ENCODE measurements around the gene MEGF6.

Gene MEGF6

DNA sequence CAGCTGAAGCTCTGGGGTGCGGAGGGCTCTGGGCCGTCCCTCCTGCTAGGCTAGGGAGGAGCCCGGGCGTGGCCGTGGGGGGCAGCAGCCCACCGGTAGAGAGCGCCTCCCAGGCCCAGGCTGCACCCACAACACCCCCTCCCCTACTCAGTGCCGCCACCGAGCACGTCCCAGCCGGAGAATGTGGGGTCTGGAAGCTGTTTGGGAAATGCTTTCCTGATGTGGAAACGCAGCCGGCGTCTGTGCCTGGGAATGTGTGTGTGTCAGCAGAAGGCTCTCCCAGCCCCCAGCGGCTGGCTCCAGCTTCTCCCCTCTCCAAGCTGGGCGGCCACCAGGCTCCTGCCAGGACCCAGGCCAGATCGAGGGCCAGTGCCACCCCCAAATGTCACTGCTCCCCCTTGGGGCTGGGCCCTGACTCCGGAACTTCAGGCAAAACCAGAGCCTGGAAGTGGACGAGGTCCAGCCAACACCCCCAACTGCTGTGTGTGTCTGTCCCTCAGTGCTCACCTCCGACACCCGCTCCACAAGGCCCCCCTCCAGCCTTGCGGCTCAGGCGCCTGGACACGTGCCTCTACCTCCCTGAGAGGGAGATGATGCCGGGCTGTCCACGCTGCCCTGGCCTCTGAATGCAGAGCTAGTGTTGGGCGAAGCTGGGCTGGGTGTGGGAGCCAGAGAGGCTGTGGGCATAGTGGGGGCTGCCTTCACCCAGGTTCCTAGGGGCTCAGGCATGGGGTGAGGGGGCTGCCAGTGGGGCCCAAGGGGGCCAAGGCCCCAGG, 74.7 kb downstream of the MEGF6 start:
- no peak for DNase-seq (ENCODE audit: low read depth)

DNA sequence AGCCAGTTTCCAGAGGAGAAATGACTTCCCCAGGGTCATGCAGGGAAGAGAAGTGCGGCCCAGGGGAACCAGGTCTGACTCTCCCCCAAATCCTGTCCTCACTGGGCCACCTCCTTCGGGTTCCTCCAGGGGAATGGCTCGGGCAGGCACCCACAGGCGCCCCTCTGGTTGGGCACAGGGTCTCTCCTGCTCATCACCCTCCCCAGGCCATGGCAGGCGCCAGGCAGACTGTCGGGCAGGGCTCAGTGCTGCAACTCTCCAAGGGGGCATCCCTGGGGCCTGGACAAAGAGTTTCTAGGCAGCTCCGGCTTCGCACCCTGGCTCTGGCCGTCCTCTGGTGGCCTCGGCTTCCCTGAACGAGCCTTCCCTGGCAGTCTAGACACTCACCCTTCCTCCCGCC, 75.6 kb downstream of the MEGF6 start:
- DNase-seq (ENCODE audit: low read depth) = no peak

DNA sequence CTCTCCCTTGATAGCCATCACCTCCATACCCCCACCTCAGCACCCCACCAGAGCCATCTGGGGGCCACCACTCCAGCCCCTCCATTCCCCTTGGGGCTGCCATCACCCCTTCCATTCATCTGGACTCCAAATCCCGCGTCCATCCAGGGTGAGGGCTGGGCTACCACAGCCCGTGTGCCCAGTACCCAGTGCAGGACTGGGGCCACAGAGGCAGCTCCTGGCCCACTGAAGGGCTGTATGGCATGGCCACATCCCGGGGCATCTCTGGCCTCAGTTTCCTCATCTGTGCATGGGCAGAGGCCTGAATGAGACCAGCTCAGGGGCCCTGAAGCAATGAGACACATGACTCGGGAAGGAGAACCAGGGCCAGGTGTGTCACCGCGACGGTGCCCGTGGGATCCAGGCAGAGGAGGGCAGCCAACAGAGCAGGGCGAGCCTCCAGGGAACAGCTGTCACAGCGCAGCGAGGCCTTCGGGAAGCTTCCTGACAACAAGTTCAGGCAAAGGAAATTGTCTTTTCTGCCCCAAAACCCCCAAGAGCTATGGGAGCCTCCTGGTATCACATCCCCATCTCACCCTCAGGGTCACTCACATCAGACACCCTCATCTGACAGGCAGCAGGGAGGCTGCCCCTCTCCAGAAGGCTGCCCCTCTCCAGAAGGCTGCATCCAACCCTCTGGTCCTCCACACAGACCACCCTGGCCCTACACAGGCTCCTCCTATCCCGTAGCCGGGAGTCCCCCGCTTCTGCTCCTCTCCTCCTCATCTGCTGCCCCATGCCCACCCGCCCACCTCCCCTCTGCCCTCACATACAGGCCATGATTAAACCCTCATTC, 76.3 kb downstream of the MEGF6 start:
- DNase-seq (ENCODE audit: low read depth) = no peak

- DNase-seq (ENCODE audit: low read depth) = no peak
Observed at GRCh38 chr1:3533067-3534048, 78.0 kb downstream of the MEGF6 start.

GRCh38 chr1:3531928-3532327, 79.4 kb downstream of the MEGF6 start:
- no peak for DNase-seq (ENCODE audit: low read depth)

DNA sequence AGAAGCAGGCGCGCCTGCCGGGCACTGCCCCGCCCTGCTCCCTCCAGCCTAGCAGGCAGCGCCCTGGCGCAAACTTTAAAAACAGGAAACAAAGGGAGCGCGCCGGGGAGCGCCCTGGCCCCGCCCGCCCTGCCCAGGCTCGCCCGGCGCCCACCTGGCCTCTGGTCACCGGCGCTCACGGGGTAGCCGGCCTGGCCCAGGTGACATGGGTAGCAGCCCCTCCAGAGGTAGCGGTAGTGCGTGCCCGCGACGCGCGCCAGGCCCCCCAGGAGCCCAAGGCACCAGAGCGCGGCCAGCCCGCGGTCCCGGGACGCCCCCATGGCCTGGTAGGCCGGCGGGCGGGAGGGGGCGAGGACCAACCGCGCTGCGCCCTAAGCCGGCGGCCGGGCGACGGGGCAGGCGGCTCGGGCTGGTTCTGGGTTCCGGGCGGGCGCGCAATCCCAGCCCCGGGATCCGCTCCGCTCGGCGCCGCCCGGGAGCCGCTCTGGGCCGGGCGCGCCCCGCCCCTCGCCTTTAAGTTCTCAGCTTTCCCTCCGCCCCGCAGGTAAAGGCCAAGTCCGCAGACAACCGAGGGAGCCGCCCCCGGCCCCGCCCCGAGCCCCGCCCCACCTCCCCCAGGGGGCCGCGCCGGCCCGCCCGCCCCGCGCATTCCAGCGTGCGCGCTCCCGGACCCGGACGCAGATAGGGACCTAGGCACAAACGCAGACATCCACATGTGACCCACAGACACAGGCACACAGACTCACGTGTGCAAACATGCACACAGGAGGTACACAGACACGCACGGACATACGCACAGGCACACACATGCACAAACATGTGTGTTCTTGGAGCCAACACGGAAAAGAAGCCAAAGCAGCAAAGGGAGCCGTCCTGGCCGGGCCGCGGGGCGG, 80.1 kb downstream of the MEGF6 start:
- no peak for DNase-seq (ENCODE audit: low read depth)

- DNase-seq (ENCODE audit: low read depth) = no peak
Observed at GRCh38 chr1:3530086-3530925, 81.0 kb downstream of the MEGF6 start.

DNA sequence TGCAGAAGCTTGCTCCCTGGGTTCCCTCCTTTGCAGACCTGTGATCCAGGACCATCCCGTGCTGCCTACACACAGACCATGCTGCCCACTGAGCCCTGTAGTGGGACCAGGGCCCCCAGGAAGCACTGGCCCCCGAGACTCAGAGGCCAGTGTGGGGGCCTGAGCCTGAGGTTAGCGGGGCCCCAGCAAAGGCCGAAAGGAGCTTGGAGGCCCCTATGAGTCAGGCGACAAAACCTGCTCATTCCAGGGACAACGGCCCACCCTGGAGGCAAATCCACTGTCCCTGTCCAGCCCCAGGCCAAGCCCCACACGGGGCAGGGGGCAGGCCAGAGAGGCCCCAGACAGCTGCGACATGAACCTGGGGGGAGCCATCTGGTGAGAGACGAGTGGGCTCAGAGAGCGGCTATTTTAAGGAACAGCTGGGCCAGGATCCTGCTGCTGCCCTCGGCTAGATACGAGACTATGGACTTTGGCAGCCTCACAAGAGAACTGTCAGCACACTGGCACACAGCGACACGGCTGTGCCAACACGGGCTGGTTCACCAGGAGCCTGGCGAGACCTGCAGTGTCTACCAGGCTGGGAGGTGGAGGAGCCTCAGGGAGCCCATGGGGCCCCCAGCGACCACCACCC, 82.1 kb downstream of the MEGF6 start:
- no peak for DNase-seq (ENCODE audit: low read depth)

DNA sequence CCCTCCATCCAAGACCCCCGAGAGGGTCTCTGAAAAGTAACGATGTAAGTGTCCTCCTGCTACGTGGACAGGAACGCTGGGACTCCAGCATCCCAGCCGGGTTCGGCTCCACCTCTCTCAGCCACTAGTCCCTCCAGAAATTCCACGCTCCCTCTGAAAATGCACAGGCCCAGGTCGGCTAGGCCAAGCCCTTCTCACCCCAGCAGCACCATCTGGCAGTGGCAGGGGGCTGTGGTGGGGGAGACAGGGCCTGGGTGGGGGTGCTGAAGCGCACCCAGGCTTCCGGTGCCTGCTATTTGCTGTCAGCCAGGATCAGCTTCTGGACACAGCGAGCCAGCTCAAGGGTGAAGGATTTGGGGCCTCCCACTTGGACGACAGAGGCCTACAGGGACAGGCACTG, 83.5 kb downstream of the MEGF6 start:
- DNase-seq (ENCODE audit: low read depth) = no peak

- DNase-seq (ENCODE audit: low read depth) = no peak
Observed at GRCh38 chr1:3525551-3526482, 85.5 kb downstream of the MEGF6 start.

GRCh38 chr1:3524556-3525203, 86.6 kb downstream of the MEGF6 start:
- no peak for DNase-seq (ENCODE audit: low read depth)

DNA sequence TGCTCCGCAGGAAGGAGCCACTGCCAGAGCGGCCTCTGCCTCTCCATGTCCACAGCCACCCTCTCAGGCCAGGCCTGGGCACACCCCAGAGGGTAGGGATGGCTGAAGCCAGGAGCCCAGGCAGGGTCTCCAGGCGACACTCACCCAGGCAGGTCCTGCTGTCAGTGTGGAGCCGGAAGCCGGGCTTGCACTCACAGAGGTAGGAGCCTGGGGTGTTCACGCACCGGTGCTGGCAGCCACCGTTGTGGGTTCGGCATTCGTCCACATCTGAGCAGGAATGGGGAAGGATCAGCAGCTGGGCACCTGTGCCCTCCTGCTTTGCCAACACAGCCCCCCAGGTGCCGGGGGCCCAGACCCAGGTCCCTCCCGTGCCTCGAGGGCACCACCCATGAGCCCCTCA, 87.3 kb downstream of the MEGF6 start:
- DNase-seq (ENCODE audit: low read depth) = no peak

DNA sequence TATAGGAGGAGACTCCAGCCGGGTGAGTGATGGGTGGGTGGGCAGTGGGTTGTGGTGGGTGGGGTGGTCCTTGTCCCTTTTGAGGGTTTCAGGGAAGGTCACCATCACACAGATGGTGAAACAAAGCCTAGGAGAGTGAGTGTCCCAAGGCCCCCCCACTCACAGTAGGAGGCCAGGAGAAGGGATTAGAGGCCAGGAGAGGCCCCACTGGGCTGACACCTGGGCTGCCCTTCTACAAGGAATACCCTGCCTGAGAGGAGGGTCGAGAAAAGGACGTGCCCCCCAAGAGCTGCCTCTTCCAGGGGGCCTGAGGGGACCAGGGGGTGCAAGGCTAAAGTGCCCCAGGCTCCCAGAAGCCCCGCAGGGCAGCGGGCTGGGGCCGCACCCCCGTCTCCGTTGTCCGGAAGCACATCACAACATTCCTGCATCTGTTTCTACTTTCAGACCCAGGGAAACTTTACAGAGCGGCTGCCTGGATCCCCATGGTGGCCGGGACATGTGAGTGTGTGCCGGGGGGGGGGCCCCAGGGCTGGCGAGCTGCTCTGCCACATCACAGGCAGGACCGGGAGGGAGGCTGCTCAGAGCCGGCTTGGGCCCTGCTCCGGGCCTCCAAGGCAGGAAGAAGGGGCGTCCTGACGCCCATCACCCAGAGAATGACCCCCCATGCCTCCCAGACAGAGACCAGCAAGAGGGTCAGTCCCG, 88.6 kb downstream of the MEGF6 start:
- no peak for DNase-seq (ENCODE audit: low read depth)

GRCh38 chr1:3522112-3522511, 89.2 kb downstream of the MEGF6 start:
- DNase-seq (ENCODE audit: low read depth) = no peak

GRCh38 chr1:3521426-3521825, 89.9 kb downstream of the MEGF6 start:
- no peak for DNase-seq (ENCODE audit: low read depth)

DNA sequence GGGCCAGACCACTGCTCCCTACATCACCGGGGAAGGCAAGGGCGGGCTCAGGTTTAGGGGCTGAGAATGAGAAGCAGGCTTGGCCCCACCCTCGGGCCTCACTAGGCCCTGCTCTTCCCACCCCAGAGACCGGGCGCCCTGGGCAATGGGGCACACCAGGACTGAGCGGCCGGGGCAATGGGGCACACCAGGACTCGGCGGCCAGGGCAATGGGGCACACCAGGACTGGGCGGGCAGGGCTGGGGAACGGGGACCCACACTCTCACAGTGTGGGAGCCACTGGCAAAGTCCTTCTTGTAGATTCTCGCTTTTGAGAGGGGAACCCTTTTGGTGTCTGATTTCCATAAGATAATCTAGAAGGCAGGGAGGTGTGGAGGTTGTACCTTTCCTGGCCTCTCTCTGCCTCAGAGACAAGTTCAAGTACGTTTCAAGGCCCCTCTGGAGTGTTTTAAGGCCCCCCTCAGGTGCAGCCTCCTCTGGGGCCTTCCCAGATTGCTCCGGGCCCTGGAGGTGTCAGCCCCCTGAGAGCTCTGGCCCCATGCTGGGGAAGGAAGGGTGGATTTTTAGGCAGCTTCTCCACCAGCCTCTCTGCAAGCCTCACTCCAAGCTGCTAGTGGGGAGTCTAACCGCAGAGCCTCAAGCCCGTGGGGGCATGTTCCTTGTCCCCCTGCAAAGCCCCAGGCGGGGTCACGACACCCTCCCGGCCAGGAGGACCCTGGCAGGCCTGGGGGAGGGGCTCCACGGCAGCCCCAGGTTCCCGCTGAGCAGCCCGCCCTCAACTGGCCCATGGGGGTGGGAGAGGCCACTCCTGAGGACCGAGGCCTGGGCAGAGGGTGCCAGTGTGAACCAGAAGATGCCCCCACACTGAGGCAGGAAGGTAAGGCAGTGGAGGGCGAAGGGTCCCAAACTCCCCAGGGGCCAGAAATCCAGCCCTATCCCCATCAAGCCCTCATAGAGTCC, 90.6 kb downstream of the MEGF6 start:
- no peak for DNase-seq (ENCODE audit: low read depth)

All from non-pigmented ciliary epithelial cell (primary cell).